ENCODE data around the gene COX6A1. TPM values are rescaled to one million over a fixed set of nuclear protein-coding genes. Genes with fewer than 3 reads are reported as not detected.
"Not testable (repeated sequence)": the region's sequence is repeated elsewhere in the genome, so short reads cannot be mapped to it uniquely, and the experiment has no call there.

COX6A1 gene
- total RNA-seq, 1 donor from 2014 or later = 388 TPM

DNA sequence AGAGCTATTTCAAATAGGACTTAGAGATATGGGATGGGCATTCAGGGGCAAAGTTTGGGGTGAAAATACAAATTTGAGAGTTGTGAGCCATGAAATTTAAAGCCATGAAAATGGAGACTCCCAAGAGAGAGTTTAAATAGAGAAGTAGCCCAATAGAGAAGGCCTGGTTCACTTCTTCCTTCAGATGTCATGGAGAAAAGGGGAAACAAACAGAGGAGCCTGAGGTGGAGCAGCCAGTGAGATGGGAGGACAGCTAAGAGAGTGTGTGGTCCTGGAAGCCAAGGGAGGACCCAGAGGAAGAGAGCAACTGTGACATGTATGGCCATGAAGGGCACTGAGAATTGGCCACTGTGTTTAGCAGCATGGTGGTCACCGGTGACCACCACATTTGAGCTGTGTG, 45.7 kb downstream of the COX6A1 start:
- Histone ChIP-seq H3K4me1 (ENCODE audit: insufficient read depth, low read length) (no peaks in the 10 kb centered on the region), H3K4me2 (ENCODE audit: low read length) (no peak overlapping the region), H3K27me3 (ENCODE audit: insufficient read depth, low read length) (no peaks in the 10 kb centered on the region), H3K9ac (ENCODE audit: low read length) (no peak overlapping the region), H3K9me3 (ENCODE audit: insufficient read depth, low read depth, low read length) (no peaks in the 10 kb centered on the region), H3K36me3 (ENCODE audit: insufficient read depth, low read length) (no peaks in the 10 kb centered on the region), H3K27ac (ENCODE audit: low read depth, low read length) (no peak overlapping the region), H3K4me3 (ENCODE audit: insufficient read depth, low read depth, low read length) (no peak overlapping the region), H4K20me1 (ENCODE audit: insufficient read depth, low read length) (peaks cover 5% of the 10 kb centered on the region), H2AFZ (ENCODE audit: low read depth, low read length) (no peak overlapping the region), H3K79me2 (ENCODE audit: insufficient read depth, low read length) (no peaks in the 10 kb centered on the region)
- no peak overlapping the region for H3K27ac Mint-ChIP-seq (ENCODE audit: unreplicated experiment)
- FAIRE-seq (no peak), DNase-seq (ENCODE audit: low read depth) (no peak)
- no peaks in the 10 kb centered on the region for H3K9me3 Mint-ChIP-seq (ENCODE audit: unreplicated experiment)
- no peak for TF ChIP-seq EZH2 (IDR thresholded peaks at IDR 0.05; ENCODE audit: insufficient read depth, low read length)
- TF ChIP-seq, protein P1, sequence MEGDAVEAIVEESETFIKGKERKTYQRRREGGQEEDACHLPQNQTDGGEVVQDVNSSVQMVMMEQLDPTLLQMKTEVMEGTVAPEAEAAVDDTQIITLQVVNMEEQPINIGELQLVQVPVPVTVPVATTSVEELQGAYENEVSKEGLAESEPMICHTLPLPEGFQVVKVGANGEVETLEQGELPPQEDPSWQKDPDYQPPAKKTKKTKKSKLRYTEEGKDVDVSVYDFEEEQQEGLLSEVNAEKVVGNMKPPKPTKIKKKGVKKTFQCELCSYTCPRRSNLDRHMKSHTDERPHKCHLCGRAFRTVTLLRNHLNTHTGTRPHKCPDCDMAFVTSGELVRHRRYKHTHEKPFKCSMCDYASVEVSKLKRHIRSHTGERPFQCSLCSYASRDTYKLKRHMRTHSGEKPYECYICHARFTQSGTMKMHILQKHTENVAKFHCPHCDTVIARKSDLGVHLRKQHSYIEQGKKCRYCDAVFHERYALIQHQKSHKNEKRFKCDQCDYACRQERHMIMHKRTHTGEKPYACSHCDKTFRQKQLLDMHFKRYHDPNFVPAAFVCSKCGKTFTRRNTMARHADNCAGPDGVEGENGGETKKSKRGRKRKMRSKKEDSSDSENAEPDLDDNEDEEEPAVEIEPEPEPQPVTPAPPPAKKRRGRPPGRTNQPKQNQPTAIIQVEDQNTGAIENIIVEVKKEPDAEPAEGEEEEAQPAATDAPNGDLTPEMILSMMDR (IDR thresholded peaks at IDR 0.05; ENCODE audit: insufficient read depth, low read depth, low read length) = no peak
- H3K4me1 Mint-ChIP-seq (ENCODE audit: low read depth, unreplicated experiment) = peaks cover 4% of the 10 kb centered on the region
- H3K27me3 Mint-ChIP-seq (ENCODE audit: low read depth, unreplicated experiment) = no peaks in the 10 kb centered on the region
- H3K4me3 Mint-ChIP-seq (ENCODE audit: unreplicated experiment) = no peak overlapping the region
- H3K36me3 Mint-ChIP-seq (ENCODE audit: low read depth, unreplicated experiment) = peaks cover 13% of the 10 kb centered on the region

DNA sequence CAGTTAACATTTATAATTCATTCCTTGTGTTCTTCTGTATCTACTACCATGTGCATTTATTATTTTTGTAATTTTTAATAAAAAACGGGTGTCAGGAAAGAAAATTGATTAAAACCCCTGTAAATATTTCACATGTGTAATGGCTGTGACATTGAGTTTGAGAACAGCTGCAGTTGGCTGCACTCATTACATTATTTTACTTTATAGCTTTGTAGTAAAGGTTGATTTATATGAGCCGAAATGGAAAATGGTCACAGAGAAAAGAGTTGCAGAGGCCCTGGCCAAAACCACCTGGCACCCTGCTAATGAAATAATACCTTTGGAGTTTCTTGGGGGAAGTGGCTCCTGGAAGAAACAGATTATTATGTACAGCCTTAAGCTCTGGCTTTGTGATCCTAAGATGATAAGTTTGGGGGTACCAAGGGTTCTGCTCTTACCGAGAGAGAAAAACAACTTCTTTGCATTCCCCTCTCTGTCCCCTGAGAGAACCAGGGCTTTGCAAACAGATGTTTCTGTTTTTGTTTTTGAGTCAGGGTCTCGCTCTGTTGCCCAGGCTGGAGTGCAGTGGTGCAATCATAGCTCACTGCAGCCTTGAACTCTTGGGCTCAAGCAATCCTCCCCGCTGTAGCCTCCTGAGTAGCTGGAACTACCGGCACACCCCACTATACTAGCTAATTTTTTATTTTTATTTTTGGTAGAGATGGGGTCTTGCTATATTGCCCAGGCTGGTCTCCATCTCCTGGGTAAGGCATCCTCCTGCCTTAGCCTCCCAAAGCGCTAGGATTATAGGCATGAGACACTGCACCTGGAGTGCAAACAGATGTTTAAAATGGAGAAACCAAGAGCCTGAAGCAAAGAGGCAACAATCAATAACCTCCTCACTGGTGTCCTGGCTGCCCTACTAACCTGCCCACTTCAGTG, 48.3 kb downstream of the COX6A1 start:
- Histone ChIP-seq H3K9ac (ENCODE audit: low read length) (no peak overlapping the region), H3K27me3 (ENCODE audit: insufficient read depth, low read length) (no peaks in the 10 kb centered on the region), H3K4me2 (ENCODE audit: low read length) (no peak overlapping the region), H2AFZ (ENCODE audit: low read depth, low read length) (no peak overlapping the region), H3K4me3 (ENCODE audit: insufficient read depth, low read depth, low read length) (no peak overlapping the region), H3K4me1 (ENCODE audit: insufficient read depth, low read length) (no peaks in the 10 kb centered on the region), H3K36me3 (ENCODE audit: insufficient read depth, low read length) (no peaks in the 10 kb centered on the region), H4K20me1 (ENCODE audit: insufficient read depth, low read length) (peaks cover 1% of the 10 kb centered on the region), H3K27ac (ENCODE audit: low read depth, low read length) (no peak overlapping the region), H3K79me2 (ENCODE audit: insufficient read depth, low read length) (no peaks in the 10 kb centered on the region), H3K9me3 (ENCODE audit: insufficient read depth, low read depth, low read length) (no peaks in the 10 kb centered on the region)
- Mint-ChIP-seq H3K27me3 (ENCODE audit: low read depth, unreplicated experiment) (no peaks in the 10 kb centered on the region), H3K4me3 (ENCODE audit: unreplicated experiment) (no peak overlapping the region), H3K36me3 (ENCODE audit: low read depth, unreplicated experiment) (peaks cover 18% of the 10 kb centered on the region), H3K9me3 (ENCODE audit: unreplicated experiment) (no peaks in the 10 kb centered on the region), H3K27ac (ENCODE audit: unreplicated experiment) (no peak overlapping the region), H3K4me1 (ENCODE audit: low read depth, unreplicated experiment) (peaks cover 4% of the 10 kb centered on the region)
- DNase-seq (ENCODE audit: low read depth) (no peak), FAIRE-seq (no peak)
- TF ChIP-seq, protein P1 (IDR thresholded peaks at IDR 0.05; ENCODE audit: insufficient read depth, low read depth, low read length) = no peak
- no peak for TF ChIP-seq EZH2 (IDR thresholded peaks at IDR 0.05; ENCODE audit: insufficient read depth, low read length)

DNA sequence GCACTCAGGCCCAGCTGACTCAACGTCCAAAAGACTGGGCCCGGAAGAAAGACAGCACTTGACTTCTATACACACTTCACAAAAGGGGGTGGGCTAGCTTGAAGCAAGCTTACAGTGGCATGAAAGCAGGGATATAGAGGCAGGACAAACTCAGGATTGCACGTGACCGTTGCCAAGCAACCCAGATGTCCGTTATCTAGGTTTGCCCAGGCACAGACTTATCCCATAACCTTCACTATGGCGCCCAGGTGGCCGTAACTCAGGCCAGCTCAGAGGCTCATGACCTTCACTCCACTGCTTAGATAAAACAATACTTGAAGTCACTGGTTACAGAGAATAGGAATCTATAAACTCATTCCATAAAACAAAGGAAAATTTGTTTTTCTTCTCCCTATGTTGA, 49.6 kb downstream of the COX6A1 start:
- H3K27ac ChIP-seq (ENCODE audit: low read depth, low read length); H3K27me3 Mint-ChIP-seq (ENCODE audit: low read depth, unreplicated experiment); H3K27ac Mint-ChIP-seq (ENCODE audit: unreplicated experiment); H3K4me3 ChIP-seq (ENCODE audit: insufficient read depth, low read depth, low read length); FAIRE-seq; H3K27me3 ChIP-seq (ENCODE audit: insufficient read depth, low read length); H4K20me1 ChIP-seq (ENCODE audit: insufficient read depth, low read length); H3K36me3 ChIP-seq (ENCODE audit: insufficient read depth, low read length); H3K9me3 Mint-ChIP-seq (ENCODE audit: unreplicated experiment); H3K4me2 ChIP-seq (ENCODE audit: low read length); H3K4me1 ChIP-seq (ENCODE audit: insufficient read depth, low read length); H3K4me3 Mint-ChIP-seq (ENCODE audit: unreplicated experiment); H3K79me2 ChIP-seq (ENCODE audit: insufficient read depth, low read length); H3K9ac ChIP-seq (ENCODE audit: low read length); H2AFZ ChIP-seq (ENCODE audit: low read depth, low read length); DNase-seq (ENCODE audit: low read depth); H3K9me3 ChIP-seq (ENCODE audit: insufficient read depth, low read depth, low read length); H3K4me1 Mint-ChIP-seq (ENCODE audit: low read depth, unreplicated experiment): not testable (repeated sequence)
- peaks cover 16% of the 10 kb centered on the region for H3K36me3 Mint-ChIP-seq (ENCODE audit: low read depth, unreplicated experiment)
